Cardiac muscle cell (in vitro differentiated cells and primary cell): ENCODE data around the gene PPRC1. TPM values are rescaled to one million over a fixed set of nuclear protein-coding genes. Genes with fewer than 3 reads are reported as not detected.
A peak's percentile ranks its signal among the peaks of the same experiment; 100 is the strongest.

ENCODE experiments used
- DNase-seq, 2 donors: peaks; one replicate each; pipeline versions ENCODE4 v3.0.0 to v3.0.0-alpha.2; 2010 to 2017; ENCODE audit warnings: low read depth in 1 of 2, low spot score in 1 of 2
- H3K27ac ChIP-seq: fragments of 200-600 bp; sonication (generic); 2 replicates; pipeline ENCODE4 v1.5.1; 2016
- H3K27me3 ChIP-seq: fragments of 200-600 bp; sonication (generic); 2 replicates; pipeline ENCODE4 v1.6.0; 2016; ENCODE audit warnings: control low read depth
- H3K36me3 ChIP-seq: fragments of 200-600 bp; sonication (generic); 2 replicates; pipeline ENCODE4 v1.5.1; 2016; ENCODE audit warnings: control low read depth
- H3K4me1 ChIP-seq: fragments of 200-600 bp; sonication (generic); 2 replicates; pipeline ENCODE4 v1.8.1; 2017; ENCODE audit warnings: low read depth, mild to moderate bottlenecking, mixed run types
- H3K4me3 ChIP-seq: fragments of 200-600 bp; sonication (generic); 2 replicates; pipeline ENCODE4 v1.5.1; 2016; ENCODE audit warnings: mild to moderate bottlenecking
- H3K9me3 ChIP-seq: fragments of 200-600 bp; sonication (generic); 2 replicates; pipeline ENCODE4 v1.5.1; 2017; ENCODE audit warnings: low read depth, mild to moderate bottlenecking, control low read depth
- CTCF ChIP-seq: IDR thresholded peaks from 2 replicates; pipeline ENCODE4 v1.5.1; 2012; ENCODE audit warnings: low read depth, mild to moderate bottlenecking, low read length
- polyA plus RNA-seq: library from polyadenylated mRNA; unstranded; fragments of >200 nt; fragmentation: Nextera tagmentation; extraction: Ambion mirVana; gene quantifications from 2 replicates; pipeline ENCODE4 v1.2.1, GENCODE V29; 2016
- total RNA-seq: library from RNA; depleted of rRNA; stranded (reverse); fragments of >200 nt; gene quantifications from 2 replicates; pipeline ENCODE4 v1.2.3, GENCODE V29; 2016

Gene PPRC1
- total and polyA plus RNA-seq, 2 experiments from 2014 or later = 22.6 to 22.9 TPM

GRCh38 chr10:102147561-102147960, 14.7 kb downstream of the PPRC1 start:
- no peak overlapping the region for H3K4me3 ChIP-seq
- no peaks in the 10 kb centered on the region for H3K4me1 ChIP-seq
- no peak for TF ChIP-seq CTCF
- no peaks in the 10 kb centered on the region for H3K27me3 ChIP-seq
- H3K36me3 ChIP-seq = peaks cover 38% of the 10 kb centered on the region
- no peak for DNase-seq
- H3K9me3 ChIP-seq = no peaks in the 10 kb centered on the region
- no peak overlapping the region for H3K27ac ChIP-seq

- TF ChIP-seq CTCF = no peak
- Histone ChIP-seq H3K27me3 (no peaks in the 10 kb centered on the region), H3K36me3 (peaks cover 36% of the 10 kb centered on the region), H3K4me3 (no peak overlapping the region), H3K4me1 (no peaks in the 10 kb centered on the region), H3K27ac (no peak overlapping the region), H3K9me3 (no peaks in the 10 kb centered on the region)
- no peak for DNase-seq
Measured at GRCh38 chr10:102148275-102148674, 15.4 kb downstream of the PPRC1 start.

- peaks cover 20% of the 10 kb centered on the region for H3K36me3 ChIP-seq
- no peak for TF ChIP-seq CTCF
Measured at GRCh38 chr10:102150970-102151773, 18.3 kb downstream of the PPRC1 start.

GRCh38 chr10:102151774-102152544, 19.1 kb downstream of the PPRC1 start, which contains the start of gene NOLC1:
NOLC1 (plus strand) TSS chr10:102152389; CDS start chr10:102152411, 22 bp downstream.
- Histone ChIP-seq H3K27ac (peak within 1 kb of the TSS; percentile 88), H3K36me3 (peaks cover 24% of the 10 kb centered on the region), H3K4me3 (peak within 1 kb of the TSS; percentile 93), H3K27me3 (no peaks in the 10 kb centered on the region), H3K4me1 (peaks cover 2% of the 10 kb centered on the region), H3K9me3 (no peaks in the 10 kb centered on the region)
- no peak for TF ChIP-seq CTCF
- DNase-seq = peak; percentile 98 to 100

More at GRCh38 chr10:102150970-102151773, 18.3 kb downstream of the PPRC1 start:
- H3K27ac ChIP-seq = peak overlapping the region; percentile 59
- peaks cover 2% of the 10 kb centered on the region for H3K4me1 ChIP-seq
- H3K4me3 ChIP-seq = peak overlapping the region; percentile 93
- no peaks in the 10 kb centered on the region for H3K27me3 ChIP-seq
- no peaks in the 10 kb centered on the region for H3K9me3 ChIP-seq
- peak in 1 of 2 donors; percentile 62 for DNase-seq

GRCh38 chr10:102152545-102152890, 19.7 kb downstream of the PPRC1 start:
- peak; percentile 23 to 35 for DNase-seq
- H3K4me3 ChIP-seq = peak overlapping the region; percentile 93
- H3K27me3 ChIP-seq = no peaks in the 10 kb centered on the region
- peaks cover 30% of the 10 kb centered on the region for H3K36me3 ChIP-seq
- H3K4me1 ChIP-seq = peaks cover 2% of the 10 kb centered on the region
- no peak for TF ChIP-seq CTCF
- peak overlapping the region; percentile 88 for H3K27ac ChIP-seq
- no peaks in the 10 kb centered on the region for H3K9me3 ChIP-seq
